Endothelial cell of umbilical vein (primary cell): ENCODE data around the gene P2RX1.

Experiments used
- CTCF ChIP-seq, 2 donors: IDR thresholded peaks; 1 replicate in 1 of 2; 2 replicates in 1 of 2; pipeline ENCODE4 v1.5.1; 2011; ENCODE audit warnings: low read length in 2 of 2, mild to moderate bottlenecking in 2 of 2, moderate library complexity in 2 of 2, control low read depth in 1 of 2, inconsistent platforms in 1 of 2, low read depth in 1 of 2; ENCODE audit not compliant: insufficient read depth in 1 of 2; ENCODE audit errors: extremely low read depth in 1 of 2
- EZH2 ChIP-seq: IDR thresholded peaks from 2 replicates; pipeline ENCODE4 v1.6.1; 2012; ENCODE audit warnings: borderline replicate concordance, low read depth, mild to moderate bottlenecking, moderate library complexity, low read length, inconsistent platforms; ENCODE audit not compliant: severe bottlenecking
- FOS ChIP-seq: IDR thresholded peaks from 2 replicates; pipeline ENCODE4 v1.6.1; 2011; ENCODE audit warnings: mild to moderate bottlenecking, low read length, moderate library complexity, borderline replicate concordance; ENCODE audit not compliant: insufficient read depth
- GATA2 ChIP-seq: IDR thresholded peaks from 2 replicates; pipeline ENCODE4 v1.7.0; 2011; ENCODE audit warnings: low read depth, mild to moderate bottlenecking, moderate library complexity, mixed read lengths, low read length; ENCODE audit not compliant: insufficient read length, insufficient read depth
- JUN ChIP-seq: IDR thresholded peaks from 2 replicates; pipeline ENCODE4 v1.6.1; 2011; ENCODE audit warnings: borderline replicate concordance, low read depth; ENCODE audit not compliant: insufficient read length, insufficient read depth
- MAX ChIP-seq: IDR thresholded peaks from 2 replicates; pipeline ENCODE4 v1.6.1; 2011; ENCODE audit not compliant: insufficient read depth, insufficient read length
- MYC ChIP-seq: IDR thresholded peaks from one replicate; pipeline ENCODE4 v1.6.1; 2011; ENCODE audit warnings: mild to moderate bottlenecking, low read depth, low read length
- POLR2A ChIP-seq: IDR thresholded peaks from 2 replicates; pipeline ENCODE4 v1.6.1; 2012; ENCODE audit warnings: low read depth, mild to moderate bottlenecking, control low read depth, low read length
- POLR2AphosphoS5 ChIP-seq: IDR thresholded peaks from 2 replicates; pipeline ENCODE4 v1.6.1; 2012; ENCODE audit warnings: low read depth, mild to moderate bottlenecking, control low read depth, low read length, moderate library complexity; ENCODE audit not compliant: insufficient read depth

- TF ChIP-seq POLR2A, result no peak
- no peak for TF ChIP-seq GATA2
- no peak for TF ChIP-seq CTCF (IDR thresholded peaks at IDR 0.05; ENCODE audit: extremely low read depth in 1 of 2, insufficient read depth in 1 of 2, low read depth in 1 of 2, low read length in 2 of 2)
- TF ChIP-seq POLR2AphosphoS5, result no peak
- no peak for TF ChIP-seq MAX
- TF ChIP-seq EZH2, result peak; percentile 72
- no peak for TF ChIP-seq JUN
- no peak for TF ChIP-seq FOS
- TF ChIP-seq MYC, result no peak
Observed at GRCh38 chr17:3964203-3965117, 48.2 kb upstream of the P2RX1 start, which contains the start of gene ATP2A3.
